DMS 273 treated with DMSO at 0.1 percent for 48 hours (cell line): ENCODE results near the gene COL27A1.
A peak's percentile ranks its signal among the peaks of the same experiment; 100 is the strongest.

Experiments
- DNase-seq: peaks from one replicate; lab custom pipeline; 2025; lab: John Stamatoyannopoulos, UW

Gene COL27A1

GRCh38 chr9:114155263-114155994, at the start of gene COL27A1:
COL27A1 (plus strand) TSS chr9:114155537; CDS start chr9:114155951, 414 bp downstream.
- DNase-seq, result peak; percentile 8

GRCh38 chr9:114107286-114108001, 47.9 kb upstream of the COL27A1 start:
- DNase-seq, result no peak

DNA sequence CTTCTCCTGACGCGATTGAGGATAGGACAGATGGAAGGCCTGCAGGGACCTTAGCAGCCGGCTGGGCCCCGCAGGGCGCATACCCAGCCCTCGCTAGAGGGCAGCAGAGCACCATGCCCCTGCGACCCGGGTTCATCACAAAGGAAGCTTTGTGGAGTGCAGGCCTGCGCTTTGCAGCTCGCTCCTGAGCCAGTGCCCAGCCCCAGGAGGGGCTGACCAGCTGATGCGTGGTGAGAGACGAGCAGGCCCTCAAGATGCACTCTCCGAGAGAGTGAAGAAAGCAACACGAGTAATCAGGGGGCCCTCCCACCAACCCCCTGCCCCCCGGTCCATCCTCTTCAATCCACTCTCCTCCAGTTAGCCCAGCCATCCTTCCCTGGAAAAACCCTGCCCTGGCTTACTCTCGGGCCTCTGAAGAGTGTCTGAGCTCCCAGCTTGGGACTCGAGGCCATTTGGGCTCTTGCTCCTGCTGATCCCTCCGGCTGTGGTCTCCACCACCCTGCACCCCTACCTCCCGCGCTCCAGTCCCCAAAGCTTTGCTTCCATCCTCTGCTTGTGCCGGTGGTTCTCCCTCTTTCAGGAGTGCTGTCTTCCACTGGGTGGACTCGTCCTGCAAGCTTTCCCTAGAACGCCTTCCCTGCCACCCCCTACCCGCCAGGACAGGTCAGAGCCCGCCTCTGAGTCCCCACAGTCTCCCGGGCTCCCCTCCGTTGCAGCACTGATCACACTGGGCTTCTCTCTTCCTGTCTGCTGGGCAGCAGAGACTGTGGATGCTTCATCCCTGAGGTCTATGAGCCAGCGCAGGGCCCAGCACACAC, 47.1 kb upstream of the COL27A1 start:
- DNase-seq, result peak; percentile 45

DNA sequence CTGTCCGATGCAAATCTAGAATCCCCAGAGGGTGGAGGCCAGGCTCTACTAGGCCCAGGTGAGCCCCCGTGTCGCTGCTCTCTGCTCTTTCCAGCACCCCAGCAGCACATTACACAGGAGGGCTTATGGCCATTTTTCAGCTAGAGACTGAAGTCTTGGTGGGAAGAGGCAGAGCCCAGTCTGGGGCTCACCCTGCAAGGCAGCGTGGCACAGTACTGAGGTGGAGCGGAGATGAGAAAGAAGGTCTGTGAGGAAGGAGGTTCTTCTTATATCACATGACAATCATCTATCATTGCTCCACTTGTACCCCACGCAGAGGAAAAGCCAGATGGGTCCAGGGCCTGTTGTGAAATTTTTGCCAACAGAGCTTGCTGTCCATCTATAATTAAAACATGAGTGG, 46.2 kb upstream of the COL27A1 start:
- no peak for DNase-seq

DNA sequence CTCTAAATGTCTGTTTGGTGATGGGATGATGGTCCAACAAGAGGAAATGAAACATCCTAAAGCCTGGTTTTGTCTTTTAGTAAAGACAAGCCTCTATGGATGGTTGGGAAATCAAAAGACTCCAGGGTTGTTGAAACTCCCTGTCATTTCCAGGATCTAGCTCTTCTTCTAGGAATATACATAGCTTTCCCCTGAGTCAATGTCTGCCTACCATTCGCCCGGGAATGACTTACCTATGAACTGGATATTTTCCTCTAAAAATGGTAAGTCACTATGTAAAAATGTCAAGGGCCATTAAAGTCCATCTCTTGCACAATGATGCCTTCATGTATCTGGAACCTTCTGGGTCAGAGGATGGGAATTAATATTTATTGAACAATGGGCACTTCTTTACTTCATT, 45.2 kb upstream of the COL27A1 start:
- no peak for DNase-seq

DNA sequence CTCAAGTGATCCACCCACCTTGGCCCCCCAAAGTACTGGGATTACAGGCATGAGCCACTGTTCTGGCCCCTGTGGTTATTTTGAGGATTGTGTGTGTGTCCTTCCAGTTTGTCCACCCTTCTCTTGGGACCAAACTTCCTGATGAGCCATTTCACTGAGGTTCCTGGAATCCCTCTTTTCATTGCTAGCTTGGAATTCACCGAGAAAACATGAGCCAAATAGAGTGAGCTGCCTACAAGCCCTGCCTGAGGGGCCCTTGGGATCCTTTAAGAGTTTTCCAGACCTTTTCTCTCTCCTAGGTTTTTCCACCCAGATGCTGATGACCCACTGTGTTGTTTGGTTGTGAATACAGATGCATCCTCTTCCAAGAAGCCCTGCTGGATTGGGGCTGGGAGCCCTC, 43.0 kb upstream of the COL27A1 start:
- no peak for DNase-seq

DNA sequence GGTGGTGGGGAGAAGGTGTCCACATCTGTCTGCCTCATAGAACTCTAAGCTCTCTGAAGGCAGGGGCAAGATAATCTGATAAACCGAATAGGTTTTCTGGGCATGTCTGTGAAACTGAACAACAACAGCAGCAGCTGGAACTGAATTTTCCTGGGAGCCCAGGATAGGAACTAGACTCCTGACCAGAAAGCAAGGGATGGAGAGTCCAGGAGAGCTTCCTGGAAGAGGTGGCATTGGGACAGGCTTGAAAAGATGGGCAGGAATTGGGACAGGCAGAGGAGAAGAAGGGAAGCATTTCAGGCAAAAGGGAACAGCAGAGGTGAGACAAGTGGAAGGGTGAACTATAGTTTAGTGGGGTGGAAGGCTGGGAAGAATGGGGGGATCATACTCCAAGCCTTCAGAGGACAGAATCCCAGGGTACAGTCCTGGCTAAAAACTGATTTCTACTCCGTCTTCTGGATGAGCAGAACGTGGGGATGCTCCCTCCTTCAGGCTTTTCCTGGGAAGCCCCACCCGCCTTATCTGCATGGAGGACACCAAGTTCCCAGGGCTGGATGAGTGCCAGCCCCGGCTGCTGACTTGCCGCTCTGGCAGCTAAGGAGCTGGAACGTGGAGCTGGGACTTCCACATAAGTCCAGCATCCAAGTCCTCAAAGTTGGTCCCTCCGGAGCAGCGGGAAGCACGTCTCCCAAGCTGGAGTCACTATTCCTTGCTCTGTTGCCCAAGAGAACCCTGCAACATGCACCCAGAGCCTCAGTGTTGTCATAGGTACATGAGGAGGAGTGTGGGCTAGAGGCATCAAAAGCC, 42.4 kb upstream of the COL27A1 start:
- DNase-seq, result no peak

- no peak for DNase-seq
Measured at GRCh38 chr9:114114364-114114763, 41.0 kb upstream of the COL27A1 start.

DNA sequence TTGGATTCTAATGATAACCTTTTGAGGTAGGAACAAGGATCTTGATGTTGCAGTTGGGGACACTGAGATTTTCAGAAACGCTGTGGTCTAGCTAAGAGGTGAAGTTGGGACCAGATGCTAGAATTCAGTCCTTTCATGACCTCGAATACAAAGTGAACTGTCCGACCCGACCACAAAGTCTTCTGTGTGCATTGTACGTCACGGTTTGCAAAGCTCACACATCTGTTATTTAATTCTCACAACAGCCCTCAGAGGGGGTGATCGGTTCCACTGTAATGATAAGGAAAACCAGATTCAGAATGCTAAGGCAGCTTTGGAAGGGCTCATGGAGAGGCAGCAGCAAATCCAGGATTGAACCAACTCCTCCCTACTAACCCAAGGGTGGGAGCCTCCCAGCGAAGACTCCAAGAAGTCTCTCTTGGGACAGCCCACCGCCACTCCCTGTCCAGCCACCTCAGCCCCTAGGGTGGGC, 39.6 kb upstream of the COL27A1 start:
- no peak for DNase-seq

GRCh38 chr9:114116126-114116747, 39.1 kb upstream of the COL27A1 start:
- DNase-seq, result no peak

GRCh38 chr9:114117614-114117995, 37.7 kb upstream of the COL27A1 start:
- DNase-seq, result no peak

DNA sequence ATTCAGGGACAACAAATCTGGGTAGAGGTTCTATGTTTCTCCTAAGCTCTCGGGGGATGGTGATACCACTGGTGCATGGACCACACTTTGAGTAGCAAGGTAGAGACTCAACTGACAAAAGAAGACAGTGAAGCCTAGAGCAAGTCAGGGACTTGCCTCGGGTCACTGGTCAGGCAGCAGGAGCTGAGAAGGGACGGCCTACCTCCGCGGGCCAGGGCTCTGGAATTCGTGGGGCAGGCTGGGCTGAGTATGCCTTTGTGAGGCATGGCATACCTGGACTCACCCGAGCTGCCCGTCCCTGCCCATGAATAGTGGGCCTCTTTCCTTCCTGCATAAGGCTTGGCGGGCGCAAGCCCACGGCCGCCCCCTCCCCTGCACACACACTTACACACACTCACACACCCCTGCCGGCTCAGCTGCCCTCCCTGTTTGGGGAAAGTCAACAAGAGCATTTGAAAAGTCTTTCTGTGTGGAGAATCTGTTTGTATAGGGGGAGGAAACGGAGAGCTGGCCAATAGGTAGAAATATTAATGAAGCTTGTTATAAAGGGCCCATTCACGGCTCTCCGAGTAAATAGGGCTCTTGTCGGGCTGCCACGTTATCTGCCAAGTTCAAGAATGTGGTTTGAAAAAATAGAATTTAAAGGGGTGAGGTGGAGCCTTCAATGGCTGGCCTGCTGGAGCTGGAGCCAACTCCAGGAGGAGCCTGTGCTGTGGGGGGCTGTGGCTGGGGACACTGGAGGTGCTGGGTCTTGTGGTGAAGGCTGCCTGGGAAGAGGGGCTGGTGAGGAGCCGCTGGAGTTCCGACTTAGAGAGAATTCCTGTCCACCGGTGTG, 37.1 kb upstream of the COL27A1 start:
- no peak for DNase-seq

DNA sequence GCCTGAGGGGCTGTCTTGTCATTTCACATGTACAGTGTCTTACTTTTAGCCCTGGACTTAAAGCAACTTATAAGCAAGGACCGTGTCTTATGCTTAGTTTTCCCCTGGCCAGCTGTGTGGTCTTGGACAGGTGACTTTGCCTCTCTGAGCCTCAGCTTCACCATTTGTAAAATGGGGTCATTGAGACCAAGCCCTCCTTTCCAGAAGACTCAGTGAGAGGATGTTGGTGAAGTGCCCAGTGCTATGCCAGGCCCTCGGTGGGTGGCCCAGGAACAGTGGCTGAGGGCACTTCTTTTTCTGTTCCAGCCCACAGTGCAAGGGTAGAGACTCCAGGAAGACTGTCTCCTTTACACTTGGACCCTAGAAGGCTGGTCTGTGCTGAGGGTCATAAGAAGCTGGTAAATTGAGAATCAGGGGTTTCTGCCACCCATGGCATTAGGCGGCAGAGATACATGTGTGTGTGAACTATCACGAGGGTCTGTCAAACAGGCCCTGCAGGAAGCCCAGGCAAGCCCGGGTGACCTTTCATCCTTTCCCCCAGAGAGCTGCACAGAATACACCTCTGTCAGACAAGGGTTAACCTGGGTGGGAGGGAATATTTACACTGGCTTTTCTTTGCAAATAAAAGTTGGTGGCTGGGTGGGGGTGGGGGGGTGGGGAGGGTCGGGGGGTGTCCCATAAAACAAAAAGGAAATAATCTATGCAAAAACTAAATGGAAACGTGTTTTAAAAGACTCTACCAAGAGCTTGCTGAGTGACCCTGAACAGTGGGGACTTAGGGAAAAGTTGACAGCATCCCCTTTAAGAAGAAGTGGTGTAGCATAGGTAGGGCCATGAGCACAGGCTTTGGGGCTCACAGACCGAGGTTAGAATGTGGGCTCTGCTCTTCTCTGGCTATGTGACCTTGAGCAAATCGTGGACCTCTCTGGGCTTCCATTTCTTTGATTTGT, 35.8 kb upstream of the COL27A1 start:
- DNase-seq, result no peak

DNA sequence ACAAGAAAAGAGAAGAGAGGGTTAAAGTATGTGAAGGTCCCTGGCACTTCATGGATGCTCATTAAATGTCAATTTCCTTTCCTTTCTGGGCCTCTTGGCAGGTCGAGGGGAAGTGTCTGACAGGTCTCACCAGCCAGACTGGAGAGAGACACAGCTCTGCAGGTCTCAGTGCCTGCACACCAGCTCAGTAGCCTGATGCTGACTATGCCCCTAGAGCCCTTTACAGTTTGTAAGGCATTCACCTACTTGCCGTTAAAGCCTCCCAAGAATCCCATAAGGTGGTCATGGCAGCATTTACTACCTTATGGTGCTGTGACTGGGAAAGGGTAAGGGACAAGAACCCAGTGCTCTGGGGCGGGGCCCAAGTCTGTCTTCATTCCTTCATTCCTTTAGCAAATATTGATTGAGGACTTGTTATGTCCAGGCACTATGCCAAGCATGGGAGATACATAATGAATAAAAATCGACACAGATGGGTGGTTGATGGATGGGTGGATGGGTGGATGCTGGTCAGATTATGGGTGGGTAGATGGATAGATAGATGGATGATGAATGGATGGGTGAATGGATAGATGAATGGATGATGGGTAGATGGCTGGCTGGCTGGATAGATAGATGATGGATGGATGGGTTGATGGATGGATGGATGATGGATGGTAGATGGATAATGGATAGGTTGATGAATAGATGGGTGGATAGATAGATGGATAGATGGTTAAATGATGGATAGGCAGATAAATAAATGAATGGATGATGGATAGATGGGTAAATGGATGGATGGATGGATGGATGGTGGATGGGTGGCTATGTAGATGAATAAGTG, 34.9 kb upstream of the COL27A1 start:
- DNase-seq, result no peak

- DNase-seq, result no peak
Measured at GRCh38 chr9:114121227-114122135, 33.9 kb upstream of the COL27A1 start.

DNA sequence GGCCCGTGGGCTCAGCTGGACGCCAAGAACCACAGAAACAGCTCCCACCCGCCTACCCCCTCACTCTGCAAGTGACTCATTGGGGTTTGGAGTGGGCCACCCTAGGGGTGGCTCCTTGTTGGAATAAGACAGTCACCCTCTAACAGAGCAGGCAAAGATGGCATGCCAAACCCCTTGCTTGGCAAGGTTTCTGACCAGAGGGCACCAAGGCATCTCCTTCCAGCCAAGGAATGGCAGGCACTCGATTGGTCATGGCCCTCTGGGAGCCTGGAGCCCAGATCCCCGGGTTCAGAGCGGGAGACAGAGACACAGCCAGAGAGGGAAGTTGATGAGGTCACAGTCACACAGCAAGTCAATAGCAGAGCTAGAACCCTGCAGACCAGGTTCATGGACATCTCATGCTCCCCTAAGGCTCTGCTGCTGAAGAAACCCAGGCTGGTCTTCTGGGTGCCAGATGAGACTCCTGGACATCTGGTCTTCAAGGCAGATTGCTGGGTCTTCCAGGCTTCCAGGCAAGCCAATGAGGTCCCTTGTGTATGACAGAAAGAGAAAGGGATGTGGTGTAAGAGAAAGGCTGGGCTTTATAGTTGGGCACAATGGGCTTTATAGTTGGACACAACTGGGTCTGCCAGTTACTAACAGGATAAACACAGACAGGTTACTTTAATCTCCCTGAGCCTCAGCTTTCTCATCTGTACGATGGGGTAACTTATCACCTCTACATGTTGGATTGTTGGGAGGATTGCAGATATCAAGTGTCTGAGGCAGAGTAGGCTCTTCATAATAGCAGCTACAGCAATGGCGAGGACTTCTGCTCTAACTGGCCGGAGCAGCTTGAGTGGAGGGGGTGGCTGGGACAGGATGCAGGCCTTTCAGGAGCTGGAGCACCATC, 33.0 kb upstream of the COL27A1 start:
- no peak for DNase-seq
